ENCODE measurements around the gene DGKD. TPM values are rescaled to one million over a fixed set of nuclear protein-coding genes. Genes with fewer than 3 reads are reported as not detected.

Gene DGKD
- total RNA-seq, 2 experiments from 2014 or later, result 147 to 156 TPM

GRCh38 chr2:233460726-233461441, 106.6 kb downstream of the DGKD start:
- Mint-ChIP-seq H3K4me1 (ENCODE audit: low read depth) (no peaks in the 10 kb centered on the region), H3K4me3 (no peak overlapping the region), H3K9me3 (no peaks in the 10 kb centered on the region), H3K27me3 (no peaks in the 10 kb centered on the region), H3K36me3 (ENCODE audit: low read depth) (peaks cover 91% of the 10 kb centered on the region), H3K27ac (no peak overlapping the region)
- Histone ChIP-seq H3K9me3 (ENCODE audit: control insufficient read depth in 1 of 2, insufficient read depth in 1 of 2, low read length in 2 of 2) (no peaks in the 10 kb centered on the region), H3K27me3 (ENCODE audit: control insufficient read depth in 1 of 2, insufficient read depth in 2 of 2, low read length in 2 of 2) (no peaks in the 10 kb centered on the region), H3K27ac (ENCODE audit: low read depth in 1 of 2, low read length in 2 of 2) (no peak overlapping the region), H3K4me1 (ENCODE audit: insufficient read depth, low read length) (no peaks in the 10 kb centered on the region), H3K4me3 (ENCODE audit: low read length) (no peak overlapping the region), H3K36me3 (ENCODE audit: insufficient read depth, low read length) (peaks cover 92% of the 10 kb centered on the region)
- intact Hi-C loops (cut with DNase I, micrococcal nuclease), result no loop called here
- ChIA-PET POLR2A (no interaction called here), CTCF (no interaction called here)
- DNase-seq, result no peak
- no peak for ATAC-seq (ENCODE audit: poor library complexity)
- TF ChIP-seq, protein P1, sequence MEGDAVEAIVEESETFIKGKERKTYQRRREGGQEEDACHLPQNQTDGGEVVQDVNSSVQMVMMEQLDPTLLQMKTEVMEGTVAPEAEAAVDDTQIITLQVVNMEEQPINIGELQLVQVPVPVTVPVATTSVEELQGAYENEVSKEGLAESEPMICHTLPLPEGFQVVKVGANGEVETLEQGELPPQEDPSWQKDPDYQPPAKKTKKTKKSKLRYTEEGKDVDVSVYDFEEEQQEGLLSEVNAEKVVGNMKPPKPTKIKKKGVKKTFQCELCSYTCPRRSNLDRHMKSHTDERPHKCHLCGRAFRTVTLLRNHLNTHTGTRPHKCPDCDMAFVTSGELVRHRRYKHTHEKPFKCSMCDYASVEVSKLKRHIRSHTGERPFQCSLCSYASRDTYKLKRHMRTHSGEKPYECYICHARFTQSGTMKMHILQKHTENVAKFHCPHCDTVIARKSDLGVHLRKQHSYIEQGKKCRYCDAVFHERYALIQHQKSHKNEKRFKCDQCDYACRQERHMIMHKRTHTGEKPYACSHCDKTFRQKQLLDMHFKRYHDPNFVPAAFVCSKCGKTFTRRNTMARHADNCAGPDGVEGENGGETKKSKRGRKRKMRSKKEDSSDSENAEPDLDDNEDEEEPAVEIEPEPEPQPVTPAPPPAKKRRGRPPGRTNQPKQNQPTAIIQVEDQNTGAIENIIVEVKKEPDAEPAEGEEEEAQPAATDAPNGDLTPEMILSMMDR (IDR thresholded peaks at IDR 0.05), result no peak

- Mint-ChIP-seq H3K27ac (no peak overlapping the region), H3K9me3 (no peaks in the 10 kb centered on the region), H3K4me1 (ENCODE audit: low read depth) (no peaks in the 10 kb centered on the region), H3K36me3 (ENCODE audit: low read depth) (peaks cover 91% of the 10 kb centered on the region), H3K4me3 (no peak overlapping the region), H3K27me3 (no peaks in the 10 kb centered on the region)
- H3K4me3 ChIP-seq (ENCODE audit: low read length), result no peak overlapping the region
- peaks cover 92% of the 10 kb centered on the region for H3K36me3 ChIP-seq (ENCODE audit: insufficient read depth, low read length)
- no peak overlapping the region for H3K27ac ChIP-seq (ENCODE audit: low read depth in 1 of 2, low read length in 2 of 2)
- TF ChIP-seq, protein P1 (IDR thresholded peaks at IDR 0.05), result no peak
- ChIA-PET CTCF (no interaction called here), POLR2A (no interaction called here)
- ATAC-seq (ENCODE audit: poor library complexity) (no peak), DNase-seq (no peak)
- intact Hi-C loops (cut with DNase I, micrococcal nuclease), result no loop called here
- H3K4me1 ChIP-seq (ENCODE audit: insufficient read depth, low read length), result no peaks in the 10 kb centered on the region
- no peaks in the 10 kb centered on the region for H3K27me3 ChIP-seq (ENCODE audit: control insufficient read depth in 1 of 2, insufficient read depth in 2 of 2, low read length in 2 of 2)
- H3K9me3 ChIP-seq (ENCODE audit: control insufficient read depth in 1 of 2, insufficient read depth in 1 of 2, low read length in 2 of 2), result no peaks in the 10 kb centered on the region
Observed at GRCh38 chr2:233461481-233461891, 107.2 kb downstream of the DGKD start.

GRCh38 chr2:233462202-233462785, 108.0 kb downstream of the DGKD start:
- ATAC-seq (ENCODE audit: poor library complexity), result no peak
- Mint-ChIP-seq H3K36me3 (ENCODE audit: low read depth) (peaks cover 91% of the 10 kb centered on the region), H3K27ac (no peak overlapping the region), H3K27me3 (no peaks in the 10 kb centered on the region), H3K4me1 (ENCODE audit: low read depth) (no peaks in the 10 kb centered on the region), H3K4me3 (no peak overlapping the region), H3K9me3 (no peaks in the 10 kb centered on the region)
- Histone ChIP-seq H3K27me3 (ENCODE audit: control insufficient read depth in 1 of 2, insufficient read depth in 2 of 2, low read length in 2 of 2) (no peaks in the 10 kb centered on the region), H3K4me1 (ENCODE audit: insufficient read depth, low read length) (no peaks in the 10 kb centered on the region), H3K4me3 (ENCODE audit: low read length) (no peak overlapping the region), H3K27ac (ENCODE audit: low read depth in 1 of 2, low read length in 2 of 2) (no peak overlapping the region), H3K9me3 (ENCODE audit: control insufficient read depth in 1 of 2, insufficient read depth in 1 of 2, low read length in 2 of 2) (no peaks in the 10 kb centered on the region), H3K36me3 (ENCODE audit: insufficient read depth, low read length) (peaks cover 93% of the 10 kb centered on the region)
- TF ChIP-seq, protein P1 (IDR thresholded peaks at IDR 0.05), result no peak
- intact Hi-C loops (cut with DNase I, micrococcal nuclease), result no loop called here
- no peak for DNase-seq
- CTCF ChIA-PET, result no interaction called here
- POLR2A ChIA-PET, result no interaction called here

Measured in CD4-positive, alpha-beta T cell (primary cell).